ENCODE measurements around the gene MDP1. TPM values are rescaled to one million over a fixed set of nuclear protein-coding genes. Genes with fewer than 3 reads are reported as not detected.
"Not testable (repeated sequence)": the region's sequence is repeated elsewhere in the genome, so short reads cannot be mapped to it uniquely, and the experiment has no call there.

The MDP1 gene
- total RNA-seq, 2 donors from 2014 or later, result 2.0 to 18.9 TPM

DNA sequence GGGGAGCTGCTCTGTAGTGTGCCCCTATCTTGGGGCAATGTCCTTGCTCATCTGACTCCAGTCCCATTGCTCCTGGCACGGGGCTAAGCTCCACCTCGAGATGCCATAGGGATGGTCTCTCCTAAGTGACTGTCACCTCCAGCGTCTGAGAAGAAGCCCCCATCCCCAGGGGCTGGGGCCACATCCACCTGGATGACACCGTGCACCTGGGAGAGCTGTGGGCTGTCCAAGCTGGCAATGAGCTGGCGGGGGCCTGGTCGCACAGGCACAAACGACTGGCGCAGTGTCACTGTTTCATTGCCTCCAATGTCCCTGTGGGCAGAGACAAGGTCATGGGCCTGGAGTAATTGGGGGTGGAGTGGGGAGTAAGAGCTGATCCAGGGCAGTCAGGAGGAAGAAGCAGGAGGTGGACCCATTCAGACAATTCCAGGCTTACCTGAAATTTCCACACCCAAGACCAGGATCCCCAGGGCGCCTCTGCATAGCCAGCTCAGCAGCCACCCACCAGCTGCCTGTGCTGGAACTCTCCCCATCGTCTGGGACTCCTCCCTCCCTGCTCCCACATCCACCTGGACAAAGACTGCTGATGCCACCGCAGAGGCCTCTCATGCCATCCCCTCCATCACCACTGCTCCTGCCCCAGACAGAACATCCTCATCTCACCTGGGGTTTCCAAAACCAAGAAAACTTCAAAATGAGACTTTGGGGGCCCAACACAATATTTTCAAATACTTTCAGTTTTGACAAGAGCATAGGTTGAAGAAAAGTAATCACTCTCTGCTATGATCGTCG lies 33.6 kb upstream of the MDP1 start:
- 71 to 78% methylated on average over 9 to 13 of the region's 13 CpGs for WGBS, 2 donors
- no peaks in the 10 kb centered on the region for H3K9me3 ChIP-seq
- H3K4me1 ChIP-seq, result no peaks in the 10 kb centered on the region
- H3K4me3 ChIP-seq, result no peak overlapping the region
- DNase-seq (no peak), ATAC-seq (no peak)
- intact Hi-C loops (cut with DNase I), result loop anchor here (5.0 kb wide), 1 partner anchor 38 kb away; no protein-coding TSS in a partner anchor
- no peaks in the 10 kb centered on the region for H3K27me3 ChIP-seq
- H3K27ac ChIP-seq, result no peak overlapping the region
- no peaks in the 10 kb centered on the region for H3K36me3 ChIP-seq (replicated peaks in 1 of 2; ENCODE audit: insufficient read depth in 1 of 2, low read depth in 2 of 2)
- TF ChIP-seq POLR2A (IDR thresholded peaks at IDR 0.05), result no peak
- TF ChIP-seq, protein P1, sequence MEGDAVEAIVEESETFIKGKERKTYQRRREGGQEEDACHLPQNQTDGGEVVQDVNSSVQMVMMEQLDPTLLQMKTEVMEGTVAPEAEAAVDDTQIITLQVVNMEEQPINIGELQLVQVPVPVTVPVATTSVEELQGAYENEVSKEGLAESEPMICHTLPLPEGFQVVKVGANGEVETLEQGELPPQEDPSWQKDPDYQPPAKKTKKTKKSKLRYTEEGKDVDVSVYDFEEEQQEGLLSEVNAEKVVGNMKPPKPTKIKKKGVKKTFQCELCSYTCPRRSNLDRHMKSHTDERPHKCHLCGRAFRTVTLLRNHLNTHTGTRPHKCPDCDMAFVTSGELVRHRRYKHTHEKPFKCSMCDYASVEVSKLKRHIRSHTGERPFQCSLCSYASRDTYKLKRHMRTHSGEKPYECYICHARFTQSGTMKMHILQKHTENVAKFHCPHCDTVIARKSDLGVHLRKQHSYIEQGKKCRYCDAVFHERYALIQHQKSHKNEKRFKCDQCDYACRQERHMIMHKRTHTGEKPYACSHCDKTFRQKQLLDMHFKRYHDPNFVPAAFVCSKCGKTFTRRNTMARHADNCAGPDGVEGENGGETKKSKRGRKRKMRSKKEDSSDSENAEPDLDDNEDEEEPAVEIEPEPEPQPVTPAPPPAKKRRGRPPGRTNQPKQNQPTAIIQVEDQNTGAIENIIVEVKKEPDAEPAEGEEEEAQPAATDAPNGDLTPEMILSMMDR (IDR thresholded peaks at IDR 0.05), result no peak

DNA sequence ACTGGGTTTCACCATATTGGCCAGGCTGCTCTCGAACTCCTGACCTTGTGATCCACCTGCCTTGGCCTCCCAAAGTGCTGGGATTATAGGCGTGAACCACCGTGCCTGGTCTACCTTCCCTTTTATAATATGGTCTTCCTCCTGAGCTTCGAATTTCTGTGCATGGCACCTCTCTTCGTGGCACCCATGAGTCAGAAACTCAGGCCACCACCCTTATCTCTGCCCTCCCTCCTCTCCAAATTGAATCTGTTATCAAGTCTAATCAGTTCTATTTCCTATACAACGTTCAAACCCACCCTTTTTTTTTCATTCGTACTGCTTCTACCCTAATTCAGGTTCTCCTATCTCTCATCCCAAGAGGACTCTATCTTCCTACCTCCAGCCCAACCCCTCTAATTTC lies 31.6 kb upstream of the MDP1 start:
- Histone ChIP-seq H3K36me3 (replicated peaks in 1 of 2; ENCODE audit: insufficient read depth in 1 of 2, low read depth in 2 of 2) (no peaks in the 10 kb centered on the region), H3K4me1 (peaks cover 7% of the 10 kb centered on the region), H3K27me3 (no peaks in the 10 kb centered on the region), H3K27ac (no peak overlapping the region), H3K9me3 (no peaks in the 10 kb centered on the region), H3K4me3 (no peak overlapping the region)
- intact Hi-C loops (cut with DNase I), result no loop called here
- WGBS, 2 donors, result 55 to 66% methylated on average over 7 of the region's 7 CpGs
- TF ChIP-seq POLR2A (IDR thresholded peaks at IDR 0.05), result no peak
- TF ChIP-seq, protein P1 (IDR thresholded peaks at IDR 0.05), result no peak
- ATAC-seq (no peak), DNase-seq (no peak)

DNA sequence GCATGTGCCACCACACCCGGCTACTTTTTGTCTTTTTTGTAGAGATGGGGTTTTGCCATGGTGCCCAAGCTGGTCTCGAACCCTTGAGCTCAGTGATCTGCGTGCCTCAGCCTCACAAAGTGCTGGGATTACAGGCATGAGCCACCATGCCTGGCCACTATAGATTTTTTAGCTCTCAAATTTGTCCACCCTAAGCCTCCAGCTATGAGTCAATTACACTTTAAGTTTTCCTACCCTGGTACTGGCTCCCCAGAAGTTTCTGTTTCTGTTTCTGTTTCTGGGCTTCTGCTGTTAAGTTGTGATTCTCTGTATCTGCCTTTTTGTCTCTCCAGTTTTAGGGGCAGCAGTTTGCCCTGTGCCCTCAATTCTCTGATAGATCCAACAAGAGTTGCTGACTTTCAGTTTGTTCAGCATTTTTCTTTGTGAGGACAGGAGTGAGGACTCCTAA lies 30.9 kb upstream of the MDP1 start:
- no peak overlapping the region for H3K27ac ChIP-seq
- TF ChIP-seq, protein P1 (IDR thresholded peaks at IDR 0.05), result no peak
- no peak for TF ChIP-seq POLR2A (IDR thresholded peaks at IDR 0.05)

DNA sequence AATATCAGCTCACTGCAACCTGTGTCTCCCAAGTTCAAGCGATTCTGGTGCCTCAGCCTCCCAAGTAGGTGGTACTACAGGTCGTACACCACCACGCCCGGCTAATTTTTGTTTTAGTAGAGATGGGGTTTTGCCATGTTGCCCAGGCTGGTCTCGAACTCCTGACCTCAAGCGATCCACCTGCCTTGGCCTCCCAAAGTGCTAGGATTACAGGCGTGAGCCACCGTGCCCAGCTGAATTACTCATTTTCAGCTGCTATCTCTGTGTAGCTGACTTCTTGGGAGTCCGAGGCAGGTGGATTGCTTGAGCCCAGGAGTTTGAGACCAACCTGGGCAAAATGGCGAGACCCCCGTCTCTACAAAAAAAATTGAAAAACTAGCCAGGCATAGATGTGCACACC lies 29.5 kb upstream of the MDP1 start:
- H3K4me1 ChIP-seq, result peaks cover 22% of the 10 kb centered on the region
- ATAC-seq; H3K27me3 ChIP-seq; H3K9me3 ChIP-seq; DNase-seq; H3K36me3 ChIP-seq (replicated peaks in 1 of 2; ENCODE audit: insufficient read depth in 1 of 2, low read depth in 2 of 2); H3K4me3 ChIP-seq; intact Hi-C loops (cut with DNase I); H3K27ac ChIP-seq: not testable (repeated sequence)
- WGBS, 2 donors, result 83 to 84% methylated on average over 9 to 11 of the region's 11 CpGs

More for the DNA sequence above, 30.9 kb upstream of the MDP1 start:
- Histone ChIP-seq H3K9me3 (no peaks in the 10 kb centered on the region), H3K4me1 (peaks cover 7% of the 10 kb centered on the region), H3K27me3 (no peaks in the 10 kb centered on the region), H3K4me3 (no peak overlapping the region), H3K36me3 (replicated peaks in 1 of 2; ENCODE audit: insufficient read depth in 1 of 2, low read depth in 2 of 2) (no peaks in the 10 kb centered on the region)
- 82 to 83% methylated on average over 3 of the region's 3 CpGs for WGBS, 2 donors
- intact Hi-C loops (cut with DNase I), result no loop called here
- DNase-seq, result no peak
- no peak for ATAC-seq

DNA sequence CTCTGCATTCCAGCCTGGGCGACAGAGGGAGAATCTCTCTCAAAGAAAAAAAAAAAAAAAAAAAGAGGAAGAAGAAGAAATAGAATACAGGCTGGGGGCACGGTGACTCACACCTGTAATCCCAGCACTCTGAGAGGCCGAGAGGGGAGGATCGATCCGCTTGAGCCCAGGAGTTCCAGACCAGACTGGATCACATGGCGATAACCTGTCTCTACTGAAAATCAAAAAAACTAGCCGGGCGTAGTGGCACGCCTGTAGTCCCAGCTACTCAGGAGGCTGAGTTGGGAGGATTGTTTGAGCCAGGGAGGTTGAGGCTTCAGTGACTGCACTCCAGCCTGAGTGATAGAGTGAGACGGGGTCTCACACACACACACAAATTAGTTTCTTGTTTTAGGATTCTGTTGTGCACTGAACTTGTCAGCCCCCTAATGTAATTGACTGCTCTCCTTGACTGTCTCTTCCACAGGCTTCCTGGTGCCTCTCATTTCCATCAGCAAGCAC lies 27.5 kb upstream of the MDP1 start:
- intact Hi-C loops (cut with DNase I), result no loop called here
- 46 to 47% methylated on average over 10 of the region's 10 CpGs for WGBS, 2 donors
- Histone ChIP-seq H3K27me3 (no peaks in the 10 kb centered on the region), H3K4me3 (peak overlapping the region in 1 of 2 donors; percentile 12), H3K36me3 (replicated peaks in 1 of 2; ENCODE audit: insufficient read depth in 1 of 2, low read depth in 2 of 2) (peaks cover 6 to 13% of the 10 kb centered on the region in 2 donors), H3K27ac (peak overlapping the region; percentile 92 to 100 (median 96)), H3K9me3 (no peaks in the 10 kb centered on the region), H3K4me1 (peaks cover 39% of the 10 kb centered on the region)
- no peak for TF ChIP-seq POLR2A (IDR thresholded peaks at IDR 0.05)
- TF ChIP-seq, protein P1 (IDR thresholded peaks at IDR 0.05), result no peak
- ATAC-seq (no peak), DNase-seq (peak in 3 of 4 donors; percentile 49 to 53 (median 51))

Data from body of pancreas (tissue), 4 donors.